Adrenal gland (tissue), 5 donors: Measurements from ENCODE around the gene FARS2.

Experiments
- CTCF ChIP-seq, 6 experiments: fragments of 450-650 bp in 4 of 6; fragments of 200-600 bp in 2 of 6; sonication (generic) in 1 of 6; IDR thresholded peaks; 1 replicate in 5 of 6; 2 replicates in 1 of 6; pipeline versions ENCODE4 v1.5.1 to v1.8.0; 2016 to 2021; ENCODE audit warnings: antibody characterized with exemption in 6 of 6, mild to moderate bottlenecking in 2 of 6, moderate library complexity in 1 of 6
- POLR2A ChIP-seq, 2 donors: fragments of 450-650 bp; IDR thresholded peaks; one replicate each; pipeline ENCODE4 v1.6.1; 2017; ENCODE audit warnings: antibody characterized with exemption in 2 of 2, mild to moderate bottlenecking in 2 of 2, moderate library complexity in 1 of 2
- donor health status: DM: no; HTN: no; CAD: no.

GRCh38 chr6:5293692-5294091 is 32.4 kb downstream of the FARS2 start:
- TF ChIP-seq CTCF (IDR thresholded peaks at IDR 0.05), result no peak
- TF ChIP-seq POLR2A (IDR thresholded peaks at IDR 0.05), result no peak
